H1 (cell line): ENCODE data around the gene THAP4. TPM values are rescaled to one million over a fixed set of nuclear protein-coding genes. Genes with fewer than 3 reads are reported as not detected.

Experiments used
- BCL11A ChIP-seq, 2 experiments: IDR thresholded peaks; one replicate each; pipeline ENCODE4 v1.6.1; 2011; ENCODE audit warnings: low read depth in 2 of 2, low read length in 2 of 2, mild to moderate bottlenecking in 2 of 2
- CREB1 ChIP-seq: IDR thresholded peaks from 2 replicates; pipeline ENCODE4 v1.6.1; 2012; ENCODE audit warnings: inconsistent platforms
- RAD21 ChIP-seq, 2 experiments: IDR thresholded peaks in 1 of 2; conservative IDR thresholded peaks in 1 of 2; 2 replicates each; pipeline ENCODE4 v1.6.1; 2011; ENCODE audit warnings: low read depth in 2 of 2, low read length in 2 of 2, improper control_type of control experiment in 1 of 2, inconsistent platforms in 1 of 2, mild to moderate bottlenecking in 1 of 2, moderate library complexity in 1 of 2
- RBBP5 ChIP-seq: IDR thresholded peaks from 2 replicates; pipeline ENCODE4 v1.7.1; 2012; ENCODE audit warnings: low read depth, mild to moderate bottlenecking, inconsistent platforms, low read length, moderate library complexity, borderline replicate concordance
- RXRA ChIP-seq: IDR thresholded peaks from 2 replicates; pipeline ENCODE4 v1.6.1; 2011; ENCODE audit warnings: low read depth, mild to moderate bottlenecking, low read length, moderate library complexity; ENCODE audit not compliant: insufficient read depth
- TAF1 ChIP-seq: IDR thresholded peaks from 2 replicates; pipeline ENCODE4 v1.6.1; 2011; ENCODE audit warnings: mild to moderate bottlenecking, low read depth, low read length
- USF2 ChIP-seq: IDR thresholded peaks from 2 replicates; pipeline ENCODE4 v1.6.1; 2011; ENCODE audit warnings: low read length, improper control_type of control experiment
- polyA plus RNA-seq, 7 experiments: library from polyadenylated mRNA; depleted of rRNA in 3 of 7; stranded (reverse) in 5 of 7; unstranded in 2 of 7; fragments of >200 nt in 5 of 7; fragments of 200-250 nt in 2 of 7; gene quantifications; 1 replicate in 5 of 7; 2 replicates in 1 of 7; 4 replicates in 1 of 7; pipeline versions ENCODE4 v1.2.1 to v1.2.3, GENCODE V29; 2011 to 2013; ENCODE audit warnings: missing spikeins in 2 of 7, mixed read lengths in 2 of 7
- total RNA-seq: library from RNA; stranded (reverse); fragmentation: NEBNext Ultra II Directional; extraction: Animal tissue kit (Norgen Biotek cat#: 25700); gene quantifications from 2 replicates; pipeline ENCODE4 v1.2.1, GENCODE V29; 2021

Gene THAP4
- total and polyA plus RNA-seq, 2 of the 8 experiments (the other 6 are each of a cell fraction or from before 2014, with no cell fraction given), result 78.9 to 83.6 TPM

- TF ChIP-seq BCL11A (IDR thresholded peaks at IDR 0.05; ENCODE audit: low read depth in 2 of 2, low read length in 2 of 2), result no peak
- no peak for TF ChIP-seq USF2
- no peak for TF ChIP-seq TAF1
- no peak for TF ChIP-seq RBBP5
- no peak for TF ChIP-seq RXRA
- TF ChIP-seq RAD21 (IDR thresholded peaks at IDR 0.05 in 1 of 2, conservative IDR thresholded peaks at IDR 0.05 in 1 of 2; ENCODE audit: low read depth in 2 of 2, low read length in 2 of 2), result no peak
- no peak for TF ChIP-seq CREB1
These were observed 21.9 kb downstream of the THAP4 start (continued) for GRCh38 chr2:241615041-241615440.
